SHP77 treated with DMSO at 0.1 percent for 48 hours (cell line): ENCODE data around the gene OCIAD1.
"Not testable (repeated sequence)": the region's sequence is repeated elsewhere in the genome, so short reads cannot be mapped to it uniquely, and the experiment has no call there.

Experiments
- DNase-seq: peaks from one replicate; lab custom pipeline; 2025; lab: John Stamatoyannopoulos, UW

OCIAD1 gene

GRCh38 chr4:48830706-48831531 lies at the start of gene OCIAD1:
Gene OCIAD1 (plus strand): TSS chr4:48831088. CDS start chr4:48832625, 1,537 bp downstream.
- DNase-seq, result peak; percentile 76

- DNase-seq, result no peak
Observed at GRCh38 chr4:48781968-48782367, 48.9 kb upstream of the OCIAD1 start.

- no peak for DNase-seq
Observed at GRCh38 chr4:48785302-48785701, 45.6 kb upstream of the OCIAD1 start.

- no peak for DNase-seq
Observed at GRCh38 chr4:48786549-48786948, 44.3 kb upstream of the OCIAD1 start.

- DNase-seq, result no peak
Observed at GRCh38 chr4:48787056-48787455, 43.8 kb upstream of the OCIAD1 start.

- no peak for DNase-seq
Observed at GRCh38 chr4:48790561-48790960, 40.3 kb upstream of the OCIAD1 start.

- DNase-seq, result no peak
Observed at GRCh38 chr4:48791313-48791712, 39.6 kb upstream of the OCIAD1 start.

GRCh38 chr4:48792348-48793006 lies 38.4 kb upstream of the OCIAD1 start:
- DNase-seq, result no peak

GRCh38 chr4:48795108-48795507 lies 35.8 kb upstream of the OCIAD1 start:
- DNase-seq, result no peak

GRCh38 chr4:48796191-48796926 lies 34.5 kb upstream of the OCIAD1 start:
- DNase-seq, result no peak

- no peak for DNase-seq
Observed at GRCh38 chr4:48796927-48797679, 33.8 kb upstream of the OCIAD1 start.

- no peak for DNase-seq
Observed at GRCh38 chr4:48798117-48798516, 32.8 kb upstream of the OCIAD1 start.

GRCh38 chr4:48799157-48799556 lies 31.7 kb upstream of the OCIAD1 start:
- no peak for DNase-seq

- not testable (repeated sequence) for DNase-seq
Observed at GRCh38 chr4:48800155-48800554, 30.7 kb upstream of the OCIAD1 start.

GRCh38 chr4:48801016-48801715 lies 29.7 kb upstream of the OCIAD1 start:
- no peak for DNase-seq

- DNase-seq, result no peak
Observed at GRCh38 chr4:48804584-48805301, 26.1 kb upstream of the OCIAD1 start.

- DNase-seq, result no peak
Observed at GRCh38 chr4:48812866-48813265, 18.0 kb upstream of the OCIAD1 start.

GRCh38 chr4:48813964-48814363 lies 16.9 kb upstream of the OCIAD1 start:
- no peak for DNase-seq

- DNase-seq, result no peak
Observed at GRCh38 chr4:48815483-48815882, 15.4 kb upstream of the OCIAD1 start.

- DNase-seq, result not testable (repeated sequence)
Observed at GRCh38 chr4:48816297-48816696, 14.6 kb upstream of the OCIAD1 start.

- DNase-seq, result no peak
Observed at GRCh38 chr4:48816971-48817370, 13.9 kb upstream of the OCIAD1 start.
